GM23248 (cell line): ENCODE results near the gene ZNF677. TPM values are rescaled to one million over a fixed set of nuclear protein-coding genes. Genes with fewer than 3 reads are reported as not detected.
"Not testable (repeated sequence)": the region's sequence is repeated elsewhere in the genome, so short reads cannot be mapped to it uniquely, and the experiment has no call there.

Source experiments
- DNase-seq: peaks from one replicate; pipeline ENCODE4 v3.0.0-alpha.2; 2015
- H2AFZ ChIP-seq: fragments of 200-600 bp; sonication (generic); 2 replicates; pipeline ENCODE4 v1.6.1; 2016; ENCODE audit warnings: antibody characterized with exemption
- H3F3A ChIP-seq: fragments of 200-600 bp; sonication (generic); 2 replicates; pipeline ENCODE4 v1.6.1; 2016; ENCODE audit warnings: mild to moderate bottlenecking, antibody characterized with exemption, mixed run types; ENCODE audit not compliant: insufficient read depth
- H3K27ac ChIP-seq: fragments of 200-600 bp; sonication (generic); 2 replicates; pipeline ENCODE4 v1.5.1; 2016; ENCODE audit warnings: mild to moderate bottlenecking
- H3K27me3 ChIP-seq: fragments of 200-600 bp; sonication (generic); replicated peaks from 2 replicates; pipeline ENCODE4 v1.6.1; 2016; ENCODE audit warnings: mild to moderate bottlenecking; ENCODE audit not compliant: insufficient read depth
- H3K36me3 ChIP-seq: fragments of 200-600 bp; sonication (generic); 2 replicates; pipeline ENCODE4 v1.6.1; 2016; ENCODE audit warnings: low read depth, mild to moderate bottlenecking
- H3K4me1 ChIP-seq: fragments of 200-600 bp; sonication (generic); 2 replicates; pipeline ENCODE4 v1.6.1; 2016; ENCODE audit warnings: mild to moderate bottlenecking; ENCODE audit not compliant: insufficient read depth
- H3K4me2 ChIP-seq: fragments of 200-600 bp; sonication (generic); one replicate; pipeline ENCODE4 v1.6.1; 2016; ENCODE audit warnings: mild to moderate bottlenecking; ENCODE audit not compliant: unreplicated experiment
- H3K4me3 ChIP-seq: fragments of 200-600 bp; sonication (generic); 2 replicates; pipeline ENCODE4 v1.5.1; 2016; ENCODE audit warnings: mild to moderate bottlenecking
- H3K79me2 ChIP-seq: fragments of 200-600 bp; sonication (generic); 2 replicates; pipeline ENCODE4 v1.6.1; 2016; ENCODE audit warnings: mild to moderate bottlenecking; ENCODE audit not compliant: insufficient read depth
- H3K9ac ChIP-seq: fragments of 200-600 bp; sonication (generic); 2 replicates; pipeline ENCODE4 v1.6.1; 2016; ENCODE audit warnings: mild to moderate bottlenecking
- H3K9me2 ChIP-seq: fragments of 200-600 bp; sonication (generic); 2 replicates; pipeline ENCODE4 v1.6.1; 2016; ENCODE audit warnings: mixed run types, mild to moderate bottlenecking, moderate library complexity; ENCODE audit not compliant: insufficient read depth
- H3K9me3 ChIP-seq: fragments of 200-600 bp; sonication (generic); one replicate; pipeline ENCODE4 v1.6.1; 2017; ENCODE audit warnings: low read depth
- H4K20me1 ChIP-seq: fragments of 200-600 bp; sonication (generic); 2 replicates; pipeline ENCODE4 v1.6.0; 2016; ENCODE audit not compliant: insufficient read depth
- EZH2 ChIP-seq: fragments of 200-600 bp; sonication (generic); IDR thresholded peaks from 2 replicates; pipeline ENCODE4 v1.6.1; 2018; ENCODE audit warnings: antibody characterized with exemption, mild to moderate bottlenecking; ENCODE audit not compliant: insufficient read depth, poor library complexity, severe bottlenecking
- EZH2phosphoT487 ChIP-seq: fragments of 200-600 bp; sonication (generic); IDR thresholded peaks from 2 replicates; pipeline ENCODE4 v1.6.1; 2018; ENCODE audit warnings: antibody characterized with exemption, moderate library complexity, mild to moderate bottlenecking, low read depth; ENCODE audit not compliant: insufficient read depth
- WGBS, 2 experiments: methylation state at CpG; one replicate each; pipeline ENCODE4 v1.1.6; 2015 to 2017; ENCODE audit warnings: low lambda C conversion rate in 2 of 2, low coverage in 1 of 2; ENCODE audit errors: missing lambda C conversion rate in 2 of 2; 5-methylcytosine and 5-hydroxymethylcytosine counted together
- in situ Hi-C: fragments of 300-500 bp; cut with MboI; formaldehyde crosslinking; loops from 2 replicates; pipeline ENCODE4 v1.15.0; 2020
- polyA plus RNA-seq: library from polyadenylated mRNA; unstranded; fragments of >200 nt; fragmentation: Nextera tagmentation; extraction: Ambion mirVana; gene quantifications from 2 replicates; pipeline ENCODE4 v1.2.1, GENCODE V29; 2016
- total RNA-seq: library from RNA; depleted of rRNA; stranded (reverse); fragments of >200 nt; shearing (Covaris generic); gene quantifications from 2 replicates; pipeline ENCODE4 v1.2.3, GENCODE V29; 2014

Gene ZNF677
- total and polyA plus RNA-seq, 2 experiments from 2014 or later, result 18.8 to 19.5 TPM

DNA sequence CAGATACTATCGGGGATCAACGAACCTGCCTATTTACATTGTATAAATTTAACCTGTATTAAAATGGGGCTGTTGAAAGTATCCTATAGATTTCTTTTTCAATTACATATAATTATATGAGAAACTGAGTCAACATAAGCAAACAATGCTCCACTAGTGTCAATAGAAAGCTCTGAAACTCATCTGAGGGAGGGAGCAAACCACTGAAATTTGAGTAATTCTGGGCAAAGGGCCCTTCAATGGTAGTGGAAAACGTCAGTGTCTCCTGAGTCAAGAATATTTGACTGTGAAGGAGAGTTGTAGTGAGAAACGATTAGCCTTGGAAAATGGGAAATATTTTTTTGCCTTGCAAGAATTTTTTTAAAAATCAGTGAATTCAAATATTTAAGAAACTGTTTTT lies 30.4 kb upstream of the ZNF677 start:
- H2AFZ ChIP-seq, result no peak overlapping the region
- no peak overlapping the region for H3K4me2 ChIP-seq
- H3K4me3 ChIP-seq, result no peak overlapping the region
- no peaks in the 10 kb centered on the region for H3K27me3 ChIP-seq
- no peaks in the 10 kb centered on the region for H3K9me2 ChIP-seq
- no peak overlapping the region for H3K27ac ChIP-seq
- H3K9me3 ChIP-seq, result no peaks in the 10 kb centered on the region
- no peaks in the 10 kb centered on the region for H3K4me1 ChIP-seq
- TF ChIP-seq EZH2phosphoT487, result no peak
- TF ChIP-seq EZH2, result no peak
- no peak overlapping the region for H3K9ac ChIP-seq
- H4K20me1 ChIP-seq, result no peaks in the 10 kb centered on the region
- H3K79me2 ChIP-seq, result no peaks in the 10 kb centered on the region
- in situ Hi-C loops, result no loop called here
- H3F3A ChIP-seq, result no peaks in the 10 kb centered on the region
- H3K36me3 ChIP-seq, result no peaks in the 10 kb centered on the region
- DNase-seq, result no peak
- WGBS, 2 experiments, result 28 to 31% methylated on average over 4 of the region's 4 CpGs

DNA sequence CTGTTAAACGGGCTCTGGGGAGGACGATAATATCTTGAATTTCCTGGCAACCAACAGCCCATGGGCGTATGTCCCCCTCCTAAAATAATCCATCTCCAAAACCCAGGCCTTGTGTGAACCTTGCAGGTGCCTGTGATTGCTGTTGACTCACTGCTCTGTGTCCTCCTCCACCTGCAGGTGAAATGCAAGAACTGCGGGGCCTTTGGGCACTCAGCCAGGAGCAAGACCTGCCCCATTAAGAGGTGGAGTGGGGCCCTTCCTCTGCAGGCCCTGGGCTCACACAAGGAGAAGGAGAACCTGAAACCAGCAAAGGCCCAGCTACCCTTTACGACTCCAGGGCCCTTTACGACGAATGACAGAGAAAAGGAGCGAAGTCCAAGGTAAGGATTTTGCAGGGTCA lies 27.3 kb upstream of the ZNF677 start:
- in situ Hi-C loops, H3K4me2 ChIP-seq, H3K4me3 ChIP-seq, H3K4me1 ChIP-seq, H3K27ac ChIP-seq, H3K36me3 ChIP-seq, H3K79me2 ChIP-seq, H2AFZ ChIP-seq, H3K9ac ChIP-seq, H3K27me3 ChIP-seq, DNase-seq, H3K9me3 ChIP-seq, H4K20me1 ChIP-seq, H3F3A ChIP-seq, H3K9me2 ChIP-seq: not testable (repeated sequence)
- 37 to 40% methylated on average over 2 to 4 of the region's 8 CpGs for WGBS, 2 experiments

DNA sequence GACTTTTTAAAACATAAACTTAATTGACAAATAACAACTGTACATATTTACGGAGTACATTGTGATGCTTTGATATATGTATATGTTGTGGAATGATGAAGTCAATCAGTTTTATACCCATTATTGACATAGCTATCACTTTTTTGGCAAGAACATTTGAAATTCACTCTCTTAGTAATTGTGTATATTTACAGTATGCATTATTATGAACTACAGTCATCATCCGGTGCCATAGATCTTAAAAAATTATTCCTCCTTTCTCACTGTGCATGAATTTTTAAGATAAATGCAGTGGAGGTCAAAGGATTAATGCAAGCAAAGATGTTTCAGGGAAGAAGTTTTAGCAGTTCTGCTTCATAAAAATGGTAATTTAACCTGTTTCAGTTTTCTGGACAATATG lies 20.8 kb upstream of the ZNF677 start:
- Histone ChIP-seq H3K9me2 (no peaks in the 10 kb centered on the region), H3K9me3 (no peaks in the 10 kb centered on the region), H3K79me2 (no peaks in the 10 kb centered on the region), H2AFZ (no peak overlapping the region), H3K4me2 (no peak overlapping the region), H3K27me3 (no peaks in the 10 kb centered on the region), H3K4me3 (no peak overlapping the region), H3F3A (no peaks in the 10 kb centered on the region), H4K20me1 (no peaks in the 10 kb centered on the region), H3K36me3 (no peaks in the 10 kb centered on the region), H3K4me1 (no peaks in the 10 kb centered on the region), H3K27ac (no peak overlapping the region), H3K9ac (no peak overlapping the region)
- WGBS, 2 experiments, result 86 to 87% methylated on average over 2 of the region's 2 CpGs
- in situ Hi-C loops, result no loop called here
- DNase-seq, result no peak
- no peak for TF ChIP-seq EZH2

DNA sequence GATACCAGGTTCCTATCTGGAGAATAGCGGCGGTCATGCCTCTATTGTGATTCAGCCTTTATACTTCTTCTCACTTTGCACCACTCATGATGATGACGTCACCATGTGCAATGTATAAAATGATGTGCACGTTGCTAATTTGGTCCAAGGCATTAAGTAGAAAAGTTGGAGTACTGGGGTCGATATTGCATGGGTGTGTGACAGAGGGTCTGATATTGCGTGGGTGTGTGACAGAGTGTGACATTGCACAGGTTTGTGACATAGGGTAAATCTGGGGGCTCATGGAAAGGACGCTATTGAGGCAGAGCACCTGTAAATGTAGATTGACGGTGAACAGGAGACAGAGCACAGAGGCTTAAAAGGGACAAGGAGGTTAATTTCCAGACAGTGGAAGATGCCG lies 17.4 kb upstream of the ZNF677 start:
- Histone ChIP-seq H3F3A (no peaks in the 10 kb centered on the region), H3K27ac (no peak overlapping the region), H3K4me3 (no peak overlapping the region), H3K79me2 (no peaks in the 10 kb centered on the region), H3K9me2 (no peaks in the 10 kb centered on the region), H3K9me3 (no peaks in the 10 kb centered on the region), H3K27me3 (no peaks in the 10 kb centered on the region), H4K20me1 (no peaks in the 10 kb centered on the region), H2AFZ (no peak overlapping the region), H3K36me3 (no peaks in the 10 kb centered on the region), H3K4me2 (no peak overlapping the region), H3K4me1 (no peaks in the 10 kb centered on the region), H3K9ac (no peak overlapping the region)
- TF ChIP-seq EZH2, result no peak
- no peak for TF ChIP-seq EZH2phosphoT487
- no peak for DNase-seq
- WGBS, 2 experiments, result 28 to 35% methylated on average over 7 of the region's 9 CpGs
- in situ Hi-C loops, result no loop called here

DNA sequence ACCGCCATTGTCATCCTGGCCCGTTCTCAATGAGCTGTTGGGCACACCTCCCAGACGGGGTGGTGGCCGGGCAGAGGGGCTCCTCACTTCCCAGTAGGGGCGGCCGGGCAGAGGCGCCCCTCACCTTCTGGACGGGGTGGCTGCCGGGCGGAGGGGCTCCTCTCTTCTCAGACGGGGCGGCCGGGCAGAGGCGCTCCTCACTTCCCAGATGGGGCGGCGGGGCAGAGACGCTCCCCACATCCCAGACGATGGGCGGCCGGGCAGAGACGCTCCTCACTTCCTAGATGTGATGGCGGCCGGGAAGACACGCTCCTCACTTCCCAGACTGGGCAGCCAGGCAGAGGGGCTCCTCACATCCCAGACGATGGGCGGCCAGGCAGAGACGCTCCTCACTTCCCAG lies 15.2 kb upstream of the ZNF677 start:
- H3K36me3 ChIP-seq, DNase-seq, H3K9ac ChIP-seq, H3K79me2 ChIP-seq, H3K9me3 ChIP-seq, H3K4me1 ChIP-seq, H3K4me2 ChIP-seq, H2AFZ ChIP-seq, in situ Hi-C loops, H3K9me2 ChIP-seq, H4K20me1 ChIP-seq, H3K27ac ChIP-seq, H3F3A ChIP-seq, H3K27me3 ChIP-seq, H3K4me3 ChIP-seq: not testable (repeated sequence)
- WGBS, 2 experiments, result 65 to 76% methylated on average over 8 to 24 of the region's 27 CpGs

DNA sequence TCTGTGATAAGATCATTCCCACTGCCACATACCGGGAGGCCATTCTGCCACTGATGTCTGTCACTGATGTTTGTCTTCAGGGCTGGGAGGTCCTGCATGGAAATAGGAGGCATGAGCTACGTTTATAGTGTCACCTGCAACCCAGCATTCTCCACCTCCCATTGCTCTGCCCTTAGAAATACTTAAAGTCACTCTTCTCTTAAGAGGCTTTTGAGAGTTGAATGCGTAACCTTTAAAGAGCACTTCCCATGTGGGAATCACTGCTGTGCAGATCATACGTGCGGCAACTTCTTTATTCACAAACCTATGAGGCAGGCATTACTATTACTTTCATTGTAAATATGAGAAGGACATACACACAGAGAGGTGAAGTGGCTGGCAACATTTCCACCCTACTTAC lies 12.9 kb upstream of the ZNF677 start, which contains the start of gene VN1R4:
Gene VN1R4, minus strand, starts transcription at position 101 of the 400 bp plus-strand sequence. Its CDS starts 58 bp downstream, at position 43.
- WGBS, 2 experiments, result 46 to 51% methylated on average over 4 of the region's 5 CpGs
- H3F3A ChIP-seq, H4K20me1 ChIP-seq, H3K9ac ChIP-seq, H3K27ac ChIP-seq, H3K9me3 ChIP-seq, H3K79me2 ChIP-seq, H3K4me1 ChIP-seq, H2AFZ ChIP-seq, H3K9me2 ChIP-seq, H3K4me2 ChIP-seq, H3K27me3 ChIP-seq, in situ Hi-C loops, H3K36me3 ChIP-seq, DNase-seq, H3K4me3 ChIP-seq: not testable (repeated sequence)

DNA sequence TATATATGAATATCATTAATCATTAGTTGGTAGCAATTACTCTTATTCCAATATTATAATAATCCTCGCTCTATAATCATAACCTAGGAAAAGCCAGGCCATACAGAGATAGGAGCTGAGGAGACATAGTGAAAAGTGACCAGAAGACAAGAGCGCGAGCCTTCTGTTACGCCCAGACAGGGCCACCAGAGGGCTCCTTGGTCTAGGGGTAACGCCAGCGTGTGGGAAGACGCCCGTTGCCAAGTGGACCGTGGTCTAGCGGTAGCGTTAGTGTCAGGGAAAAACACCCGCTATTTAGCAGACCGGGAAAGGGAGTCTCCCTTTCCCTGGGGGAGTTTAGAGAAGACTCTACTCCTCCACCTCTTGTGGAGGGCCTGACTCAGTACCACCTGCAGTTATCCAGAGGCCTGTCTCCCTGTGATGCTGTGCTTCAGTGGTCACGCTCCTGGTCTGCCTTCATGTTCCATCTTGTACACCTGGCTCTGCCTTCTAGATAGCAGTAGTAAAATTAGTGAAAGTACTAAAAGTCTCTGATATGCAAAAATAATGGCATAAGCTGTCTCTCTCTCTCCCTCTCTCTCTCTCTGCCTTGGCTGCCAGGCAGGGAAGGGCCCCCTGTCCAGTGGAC lies 3.2 kb upstream of the ZNF677 start, which contains the start of gene VN1R2:
Gene VN1R2, plus strand, starts transcription at position 578 of the 628 bp plus-strand sequence. CDS start 84 bp downstream, outside the sequence.
- H3K4me1 ChIP-seq, H3K9me2 ChIP-seq, H4K20me1 ChIP-seq, H3K27me3 ChIP-seq, H3K36me3 ChIP-seq, H3K4me2 ChIP-seq, H3K9me3 ChIP-seq, H3K27ac ChIP-seq, DNase-seq, H2AFZ ChIP-seq, H3K9ac ChIP-seq, H3K4me3 ChIP-seq, H3F3A ChIP-seq, in situ Hi-C loops: not testable (repeated sequence)
- WGBS, 2 experiments, result 56 to 60% methylated on average over 14 of the region's 14 CpGs
- H3K79me2 ChIP-seq, result peaks cover 15% of the 10 kb centered on the region; the same call in 1 of the 2 replicates
